NOMO-1 treated with DMSO at 0.1 percent for 48 hours (cell line): ENCODE results near the gene ZNF682.
"Not testable (repeated sequence)": the region's sequence is repeated elsewhere in the genome, so short reads cannot be mapped to it uniquely, and the experiment has no call there.

Experiments
- DNase-seq: peaks from one replicate; lab custom pipeline; 2025; ENCODE audit not compliant: unreplicated experiment; lab: John Stamatoyannopoulos, UW

ZNF682 gene

GRCh38 chr19:20039203-20039723 lies at the start of gene ZNF682:
Gene ZNF682, minus strand, starts transcription at chr19:20039505. Its CDS starts 160 bp downstream, at chr19:20039345.
- no peak for DNase-seq

- not testable (repeated sequence) for DNase-seq
Measured at GRCh38 chr19:20082876-20083275, 43.6 kb upstream of the ZNF682 start.

GRCh38 chr19:20082232-20082833 lies 43.0 kb upstream of the ZNF682 start:
- DNase-seq, result not testable (repeated sequence)

GRCh38 chr19:20080656-20081055 lies 41.4 kb upstream of the ZNF682 start:
- no peak for DNase-seq

- no peak for DNase-seq
Measured at GRCh38 chr19:20079476-20079875, 40.2 kb upstream of the ZNF682 start.

GRCh38 chr19:20078581-20079031 lies 39.3 kb upstream of the ZNF682 start:
- no peak for DNase-seq

- no peak for DNase-seq
Measured at GRCh38 chr19:20077791-20078463, 38.6 kb upstream of the ZNF682 start, which contains the start of gene ZNF90. Gene ZNF90, plus strand, starts transcription at chr19:20078000. Its CDS starts 133 bp downstream, at chr19:20078133.

- no peak for DNase-seq
Measured at GRCh38 chr19:20072936-20073335, 33.6 kb upstream of the ZNF682 start.

- no peak for DNase-seq
Measured at GRCh38 chr19:20070691-20071090, 31.4 kb upstream of the ZNF682 start.

GRCh38 chr19:20068559-20068958 lies 29.3 kb upstream of the ZNF682 start:
- DNase-seq, result not testable (repeated sequence)

- DNase-seq, result no peak
Measured at GRCh38 chr19:20067943-20068342, 28.6 kb upstream of the ZNF682 start.

- no peak for DNase-seq
Measured at GRCh38 chr19:20066861-20067260, 27.6 kb upstream of the ZNF682 start.

- DNase-seq, result no peak
Measured at GRCh38 chr19:20060282-20060681, 21.0 kb upstream of the ZNF682 start.

GRCh38 chr19:20058738-20059137 lies 19.4 kb upstream of the ZNF682 start:
- not testable (repeated sequence) for DNase-seq

GRCh38 chr19:20051841-20052768 lies 12.8 kb upstream of the ZNF682 start:
- no peak for DNase-seq

GRCh38 chr19:20045742-20046141 lies 6.4 kb upstream of the ZNF682 start:
- not testable (repeated sequence) for DNase-seq

- DNase-seq, result no peak
Measured at GRCh38 chr19:20044663-20045062, 5.4 kb upstream of the ZNF682 start.

GRCh38 chr19:20038358-20039202 lies 725 bp downstream of the ZNF682 start:
- DNase-seq, result no peak

- DNase-seq, result no peak
Measured at GRCh38 chr19:20035935-20036334, 3.4 kb downstream of the ZNF682 start.

GRCh38 chr19:20028611-20029010 lies 10.7 kb downstream of the ZNF682 start:
- DNase-seq, result no peak
